HepG2 (cell line): ENCODE results near the gene TBC1D10B. TPM values are rescaled to one million over a fixed set of nuclear protein-coding genes. Genes with fewer than 3 reads are reported as not detected.
A peak's percentile ranks its signal among the peaks of the same experiment; 100 is the strongest.

Source experiments
- EZH2 ChIP-seq: conservative IDR thresholded peaks from 2 replicates; pipeline ENCODE4 v1.6.1; 2012; ENCODE audit warnings: mild to moderate bottlenecking, low read depth, low read length, moderate library complexity
- HMGA1 ChIP-seq: sonication (generic); formaldehyde crosslinking; conservative IDR thresholded peaks from 2 replicates; pipeline ENCODE4 v1.4.0; 2020; ENCODE audit warnings: missing genetic modification reagents
- NCOA1 ChIP-seq: sonication (generic); formaldehyde crosslinking; IDR thresholded peaks from 2 replicates; pipeline ENCODE4 v1.9.0; 2021; ENCODE audit warnings: missing genetic modification reagents
- PITX1 ChIP-seq: sonication (generic); formaldehyde crosslinking; IDR thresholded peaks from 2 replicates; pipeline ENCODE4 v1.5.1; 2020; ENCODE audit warnings: mild to moderate bottlenecking, missing genetic modification reagents
- POLR2A ChIP-seq, 2 experiments: IDR thresholded peaks; 2 replicates each; pipeline ENCODE4 v1.6.1; 2011; ENCODE audit warnings: low read depth in 2 of 2, low read length in 2 of 2, mild to moderate bottlenecking in 1 of 2, moderate library complexity in 1 of 2; ENCODE audit not compliant: insufficient read depth in 1 of 2
- RBAK ChIP-seq: sonication (generic); formaldehyde crosslinking; IDR thresholded peaks from 2 replicates; pipeline ENCODE4 v1.5.1; 2020; ENCODE audit warnings: mild to moderate bottlenecking, missing genetic modification reagents
- SIN3A ChIP-seq: IDR thresholded peaks from 2 replicates; pipeline ENCODE4 v1.6.1; 2011; ENCODE audit warnings: low read depth, mild to moderate bottlenecking, control low read depth, low read length, borderline replicate concordance
- SNAPC2 ChIP-seq: sonication (generic); formaldehyde crosslinking; IDR thresholded peaks from 2 replicates; pipeline ENCODE4 v1.8.1; 2022; ENCODE audit warnings: mild to moderate bottlenecking, missing genetic modification reagents
- TAF15 ChIP-seq: fragments of 200-400 bp; formaldehyde crosslinking; IDR thresholded peaks from one replicate; pipeline ENCODE4 v1.6.1; 2018; ENCODE audit warnings: mild to moderate bottlenecking, low read depth, low read length; ENCODE audit not compliant: poor library complexity, severe bottlenecking
- TEAD3 ChIP-seq: optimal IDR thresholded peaks from 2 replicates; pipeline ENCODE3; 2016; ENCODE audit warnings: borderline replicate concordance
- TOE1 ChIP-seq: sonication (generic); formaldehyde crosslinking; IDR thresholded peaks from 2 replicates; pipeline ENCODE4 v1.4.0; 2020; ENCODE audit warnings: mild to moderate bottlenecking, missing genetic modification reagents
- ZNF333 ChIP-seq: sonication (generic); formaldehyde crosslinking; IDR thresholded peaks from 2 replicates; pipeline ENCODE4 v1.4.0; 2020; ENCODE audit warnings: mild to moderate bottlenecking, missing genetic modification reagents, borderline replicate concordance
- ZNF550 ChIP-seq: sonication (generic); formaldehyde crosslinking; IDR thresholded peaks from 2 replicates; pipeline ENCODE4 v1.4.0; 2020; ENCODE audit warnings: mild to moderate bottlenecking, missing genetic modification reagents, borderline replicate concordance
- ZNF747 ChIP-seq: sonication (generic); formaldehyde crosslinking; IDR thresholded peaks from 2 replicates; pipeline ENCODE4 v1.8.1; 2023; ENCODE audit warnings: missing genetic modification reagents, mild to moderate bottlenecking, borderline replicate concordance
- ZNF782 ChIP-seq: sonication (generic); formaldehyde crosslinking; IDR thresholded peaks from 2 replicates; pipeline ENCODE4 v1.4.0; 2020; ENCODE audit warnings: missing genetic modification reagents, mild to moderate bottlenecking, borderline replicate concordance
- ZNF841 ChIP-seq: sonication (generic); formaldehyde crosslinking; IDR thresholded peaks from 2 replicates; pipeline ENCODE4 v1.8.1; 2023; ENCODE audit warnings: missing genetic modification reagents, borderline replicate concordance
- ZSCAN25 ChIP-seq: sonication (generic); formaldehyde crosslinking; IDR thresholded peaks from 2 replicates; pipeline ENCODE4 v1.8.0; 2022; ENCODE audit warnings: mild to moderate bottlenecking, missing genetic modification reagents
- polyA plus RNA-seq, 8 experiments: library from polyadenylated mRNA; depleted of rRNA in 3 of 8; stranded (reverse) in 7 of 8; unstranded in 1 of 8; fragments of >200 nt; fragmentation: Illumina TruSeq in 4 of 8; extraction: Trizol in 4 of 8; gene quantifications; 2 replicates each; pipeline versions ENCODE4 v1.2.1 to v1.2.3, GENCODE V29; 2011 to 2016; ENCODE audit warnings: low read depth in 4 of 8, missing spikeins in 1 of 8, mixed read lengths in 1 of 8; ENCODE audit not compliant: insufficient read depth in 1 of 8
- total RNA-seq, 5 experiments: library from RNA; depleted of rRNA; stranded (reverse); fragments of >200 nt; fragmentation: Illumina TruSeq; extraction: Trizol; gene quantifications; 2 replicates each; pipeline ENCODE4 v1.2.3, GENCODE V29; 2016; ENCODE audit warnings: low read depth in 1 of 5
- TF ChIP-seq, protein P1 (sequence below): sonication (generic); formaldehyde crosslinking; IDR thresholded peaks from 2 replicates; pipeline ENCODE4 v1.9.0; 2022; ENCODE audit warnings: low read depth, missing genetic modification reagents
- TF ChIP-seq, protein P2 (sequence below): sonication (generic); formaldehyde crosslinking; conservative IDR thresholded peaks from 2 replicates; pipeline ENCODE4 v1.8.0; 2022; ENCODE audit warnings: missing genetic modification reagents
- TF ChIP-seq, protein P3 (sequence below): sonication (generic); formaldehyde crosslinking; IDR thresholded peaks from 2 replicates; pipeline ENCODE4 v1.4.0; 2020; ENCODE audit warnings: missing genetic modification reagents
- TF ChIP-seq, protein P4 (sequence below): IDR thresholded peaks from 2 replicates; pipeline ENCODE4 v1.6.1; 2018; ENCODE audit warnings: missing genetic modification reagents, mild to moderate bottlenecking, missing compliant biosample characterization

The TBC1D10B gene
- total and polyA plus RNA-seq, 2 of the 13 experiments (the other 11 are each of a cell fraction or from before 2014, with no cell fraction given) = 15.7 to 24.8 TPM

DNA sequence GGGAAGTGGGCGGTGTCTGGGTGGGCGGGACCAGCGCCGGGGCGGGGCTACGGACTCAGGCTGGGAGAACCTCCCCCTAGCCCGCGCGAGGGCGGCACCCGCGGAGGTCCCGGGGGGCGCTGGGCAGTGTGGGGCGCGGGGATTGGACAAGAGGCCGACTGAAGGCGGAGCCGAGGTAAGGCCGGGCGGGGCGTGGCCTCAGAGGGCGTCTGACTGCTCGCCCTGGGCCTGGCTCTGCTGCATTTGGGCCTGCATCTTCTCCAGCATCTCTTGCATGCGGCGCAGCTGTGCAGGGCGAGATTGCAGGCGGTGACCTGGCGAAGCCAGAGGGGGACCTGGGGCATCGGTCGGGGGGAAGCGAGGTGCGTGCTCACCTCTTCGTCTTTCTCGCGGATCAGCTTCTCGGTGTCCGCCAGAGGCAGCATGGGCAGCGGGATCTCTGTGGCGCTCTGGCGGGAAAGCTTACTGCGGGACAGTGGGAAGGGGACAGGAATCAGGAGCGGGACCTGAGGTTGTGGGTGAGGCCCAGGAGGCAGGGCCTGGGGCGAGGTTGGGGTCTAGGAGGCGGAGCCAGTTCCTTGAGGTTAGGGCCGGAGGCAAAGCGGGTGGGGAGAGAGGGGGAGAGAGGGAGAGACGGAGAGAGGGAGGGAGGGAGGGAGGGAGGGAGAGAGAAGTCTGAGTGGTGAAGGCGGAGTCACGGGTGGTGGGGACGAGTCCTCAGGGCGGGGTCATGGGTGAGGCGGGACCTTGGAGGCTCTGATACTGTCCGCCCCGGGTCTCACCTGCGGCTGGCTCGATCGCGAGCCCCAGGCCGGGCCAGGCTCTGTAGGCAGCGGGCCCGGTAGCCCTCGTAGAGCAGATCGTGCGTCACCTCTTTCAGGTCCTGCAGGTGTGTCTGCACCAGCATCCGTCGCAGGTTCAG is 8.2 kb upstream of the TBC1D10B start (continued):
- no peak; the same call in 1 of the 2 replicates for TF ChIP-seq ZNF333 (CRISPR knock-in tag)
- no peak for TF ChIP-seq ZNF841 (CRISPR knock-in tag)
- no peak; the same call in none of the 2 replicates for TF ChIP-seq ZNF747 (CRISPR knock-in tag)
- TF ChIP-seq EZH2 = no peak
- TF ChIP-seq RBAK (CRISPR knock-in tag) = peak; percentile 65; the same call in 1 of the 2 replicates
- no peak for TF ChIP-seq HMGA1 (CRISPR knock-in tag)
- peak; percentile 65 to 98; a peak in 3 of 4 replicates for TF ChIP-seq POLR2A (IDR thresholded peaks at IDR 0.05; ENCODE audit: insufficient read depth in 1 of 2, low read depth in 2 of 2, low read length in 2 of 2)
- TF ChIP-seq, protein P1, sequence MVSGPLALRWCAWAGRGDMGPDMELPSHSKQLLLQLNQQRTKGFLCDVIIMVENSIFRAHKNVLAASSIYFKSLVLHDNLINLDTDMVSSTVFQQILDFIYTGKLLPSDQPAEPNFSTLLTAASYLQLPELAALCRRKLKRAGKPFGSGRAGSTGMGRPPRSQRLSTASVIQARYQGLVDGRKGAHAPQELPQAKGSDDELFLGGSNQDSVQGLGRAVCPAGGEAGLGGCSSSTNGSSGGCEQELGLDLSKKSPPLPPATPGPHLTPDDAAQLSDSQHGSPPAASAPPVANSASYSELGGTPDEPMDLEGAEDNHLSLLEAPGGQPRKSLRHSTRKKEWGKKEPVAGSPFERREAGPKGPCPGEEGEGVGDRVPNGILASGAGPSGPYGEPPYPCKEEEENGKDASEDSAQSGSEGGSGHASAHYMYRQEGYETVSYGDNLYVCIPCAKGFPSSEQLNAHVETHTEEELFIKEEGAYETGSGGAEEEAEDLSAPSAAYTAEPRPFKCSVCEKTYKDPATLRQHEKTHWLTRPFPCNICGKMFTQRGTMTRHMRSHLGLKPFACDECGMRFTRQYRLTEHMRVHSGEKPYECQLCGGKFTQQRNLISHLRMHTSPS (CRISPR knock-in tag) = peak; percentile 27
- TF ChIP-seq PITX1 (CRISPR knock-in tag) = peak; percentile 47
- peak; percentile 93 for TF ChIP-seq ZNF782 (CRISPR knock-in tag)
- TF ChIP-seq ZNF550 = no peak
- TF ChIP-seq TEAD3 (CRISPR knock-in tag) = peak; percentile 25
- TF ChIP-seq, protein P2, sequence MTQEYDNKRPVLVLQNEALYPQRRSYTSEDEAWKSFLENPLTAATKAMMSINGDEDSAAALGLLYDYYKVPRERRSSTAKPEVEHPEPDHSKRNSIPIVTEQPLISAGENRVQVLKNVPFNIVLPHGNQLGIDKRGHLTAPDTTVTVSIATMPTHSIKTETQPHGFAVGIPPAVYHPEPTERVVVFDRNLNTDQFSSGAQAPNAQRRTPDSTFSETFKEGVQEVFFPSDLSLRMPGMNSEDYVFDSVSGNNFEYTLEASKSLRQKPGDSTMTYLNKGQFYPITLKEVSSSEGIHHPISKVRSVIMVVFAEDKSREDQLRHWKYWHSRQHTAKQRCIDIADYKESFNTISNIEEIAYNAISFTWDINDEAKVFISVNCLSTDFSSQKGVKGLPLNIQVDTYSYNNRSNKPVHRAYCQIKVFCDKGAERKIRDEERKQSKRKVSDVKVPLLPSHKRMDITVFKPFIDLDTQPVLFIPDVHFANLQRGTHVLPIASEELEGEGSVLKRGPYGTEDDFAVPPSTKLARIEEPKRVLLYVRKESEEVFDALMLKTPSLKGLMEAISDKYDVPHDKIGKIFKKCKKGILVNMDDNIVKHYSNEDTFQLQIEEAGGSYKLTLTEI (CRISPR knock-in tag) = no peak
- TF ChIP-seq NCOA1 = peak; percentile 79
- TF ChIP-seq TAF15 = peak; percentile 60
- TF ChIP-seq TOE1 (CRISPR knock-in tag) = no peak
- peak; percentile 55; the same call in 1 of the 2 replicates for TF ChIP-seq SNAPC2
- no peak for TF ChIP-seq ZSCAN25 (CRISPR knock-in tag)
- peak; percentile 42; the same call in 1 of the 2 replicates for TF ChIP-seq SIN3A
- TF ChIP-seq, protein P3, sequence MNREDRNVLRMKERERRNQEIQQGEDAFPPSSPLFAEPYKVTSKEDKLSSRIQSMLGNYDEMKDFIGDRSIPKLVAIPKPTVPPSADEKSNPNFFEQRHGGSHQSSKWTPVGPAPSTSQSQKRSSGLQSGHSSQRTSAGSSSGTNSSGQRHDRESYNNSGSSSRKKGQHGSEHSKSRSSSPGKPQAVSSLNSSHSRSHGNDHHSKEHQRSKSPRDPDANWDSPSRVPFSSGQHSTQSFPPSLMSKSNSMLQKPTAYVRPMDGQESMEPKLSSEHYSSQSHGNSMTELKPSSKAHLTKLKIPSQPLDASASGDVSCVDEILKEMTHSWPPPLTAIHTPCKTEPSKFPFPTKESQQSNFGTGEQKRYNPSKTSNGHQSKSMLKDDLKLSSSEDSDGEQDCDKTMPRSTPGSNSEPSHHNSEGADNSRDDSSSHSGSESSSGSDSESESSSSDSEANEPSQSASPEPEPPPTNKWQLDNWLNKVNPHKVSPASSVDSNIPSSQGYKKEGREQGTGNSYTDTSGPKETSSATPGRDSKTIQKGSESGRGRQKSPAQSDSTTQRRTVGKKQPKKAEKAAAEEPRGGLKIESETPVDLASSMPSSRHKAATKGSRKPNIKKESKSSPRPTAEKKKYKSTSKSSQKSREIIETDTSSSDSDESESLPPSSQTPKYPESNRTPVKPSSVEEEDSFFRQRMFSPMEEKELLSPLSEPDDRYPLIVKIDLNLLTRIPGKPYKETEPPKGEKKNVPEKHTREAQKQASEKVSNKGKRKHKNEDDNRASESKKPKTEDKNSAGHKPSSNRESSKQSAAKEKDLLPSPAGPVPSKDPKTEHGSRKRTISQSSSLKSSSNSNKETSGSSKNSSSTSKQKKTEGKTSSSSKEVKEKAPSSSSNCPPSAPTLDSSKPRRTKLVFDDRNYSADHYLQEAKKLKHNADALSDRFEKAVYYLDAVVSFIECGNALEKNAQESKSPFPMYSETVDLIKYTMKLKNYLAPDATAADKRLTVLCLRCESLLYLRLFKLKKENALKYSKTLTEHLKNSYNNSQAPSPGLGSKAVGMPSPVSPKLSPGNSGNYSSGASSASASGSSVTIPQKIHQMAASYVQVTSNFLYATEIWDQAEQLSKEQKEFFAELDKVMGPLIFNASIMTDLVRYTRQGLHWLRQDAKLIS (CRISPR knock-in tag) = no peak
- TF ChIP-seq, protein P4, sequence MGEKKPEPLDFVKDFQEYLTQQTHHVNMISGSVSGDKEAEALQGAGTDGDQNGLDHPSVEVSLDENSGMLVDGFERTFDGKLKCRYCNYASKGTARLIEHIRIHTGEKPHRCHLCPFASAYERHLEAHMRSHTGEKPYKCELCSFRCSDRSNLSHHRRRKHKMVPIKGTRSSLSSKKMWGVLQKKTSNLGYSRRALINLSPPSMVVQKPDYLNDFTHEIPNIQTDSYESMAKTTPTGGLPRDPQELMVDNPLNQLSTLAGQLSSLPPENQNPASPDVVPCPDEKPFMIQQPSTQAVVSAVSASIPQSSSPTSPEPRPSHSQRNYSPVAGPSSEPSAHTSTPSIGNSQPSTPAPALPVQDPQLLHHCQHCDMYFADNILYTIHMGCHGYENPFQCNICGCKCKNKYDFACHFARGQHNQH = no peak; the same call in 1 of the 2 replicates
